ENCODE data around the gene SLC22A23.

GRCh38 chr6:3331971-3332370, 124.9 kb downstream of the SLC22A23 start:
- TF ChIP-seq FOXM1 (IDR thresholded peaks at IDR 0.05; ENCODE audit: borderline replicate concordance) (no peak), BHLHE40 (IDR thresholded peaks at IDR 0.05; ENCODE audit: borderline replicate concordance) (no peak), SP1 (IDR thresholded peaks at IDR 0.05) (no peak), SUZ12 (IDR thresholded peaks at IDR 0.05) (no peak), HDGF (IDR thresholded peaks at IDR 0.05; ENCODE audit: borderline replicate concordance) (no peak)

Data from HEK293T (cell line).